H1 (cell line): ENCODE measurements around the gene ATP11A. TPM values are rescaled to one million over a fixed set of nuclear protein-coding genes. Genes with fewer than 3 reads are reported as not detected.

Experiments
- CTCF ChIA-PET: fragments of 300-600 bp; sonication (Branson Sonifier 250); formaldehyde crosslinking; loops from one replicate; lab custom pipeline; 2021; ENCODE audit not compliant: partially characterized antibody; lab: Charles Lee
- POLR2A ChIA-PET: fragments of 300-600 bp; sonication (Branson Sonifier 250); formaldehyde crosslinking; loops from one replicate; lab custom pipeline; 2021; ENCODE audit warnings: inconsistent platforms; ENCODE audit not compliant: partially characterized antibody; lab: Charles Lee
- DNase-seq, 2 experiments: peaks; one replicate each; pipeline versions ENCODE4 v3.0.0 to v3.0.0-alpha.2; 2010 to 2022; ENCODE audit warnings: low spot score in 2 of 2, low read depth in 1 of 2, mixed read lengths in 1 of 2
- FAIRE-seq: peaks from 2 replicates; lab custom pipeline; 2011; peaks lifted over from hg19 to GRCh38; lab: Jason Lieb, UNC
- H2AFZ ChIP-seq: 2 replicates; pipeline ENCODE4 v1.8.1; 2012; ENCODE audit warnings: low read length, inconsistent platforms
- H2AK5ac ChIP-seq: 2 replicates; pipeline ENCODE4 v1.6.1; 2013; ENCODE audit warnings: low read depth, low read length
- H2BK120ac ChIP-seq: replicated peaks from 2 replicates; pipeline ENCODE3; 2013; ENCODE audit warnings: low read depth, low read length, inconsistent platforms
- H2BK12ac ChIP-seq: 2 replicates; pipeline ENCODE4 v1.6.1; 2013; ENCODE audit warnings: low read depth, low read length
- H2BK15ac ChIP-seq: 2 replicates; pipeline ENCODE4 v1.6.1; 2013; ENCODE audit warnings: low read length
- H2BK20ac ChIP-seq: 2 replicates; pipeline ENCODE4 v1.6.1; 2013; ENCODE audit warnings: low read length
- H2BK5ac ChIP-seq: 2 replicates; pipeline ENCODE4 v1.6.1; 2013; ENCODE audit warnings: low read depth, low read length
- H3K14ac ChIP-seq: 2 replicates; pipeline ENCODE4 v1.6.1; 2013; ENCODE audit warnings: inconsistent platforms; ENCODE audit not compliant: insufficient read length
- H3K18ac ChIP-seq: 2 replicates; pipeline ENCODE4 v1.6.1; 2013; ENCODE audit warnings: low read length; ENCODE audit errors: extremely low read depth
- H3K23ac ChIP-seq: 2 replicates; pipeline ENCODE4 v1.6.1; 2013; ENCODE audit warnings: inconsistent platforms; ENCODE audit not compliant: insufficient read length
- H3K23me2 ChIP-seq: 2 replicates; pipeline ENCODE4 v1.6.1; 2013; ENCODE audit warnings: low read depth, low read length
- H3K27ac ChIP-seq: 2 replicates; pipeline ENCODE4 v1.6.1; 2011; ENCODE audit warnings: low read depth, low read length, inconsistent platforms
- H3K27me3 ChIP-seq, 4 experiments: replicated peaks in 1 of 4; 1 replicate in 1 of 4; 2 replicates in 3 of 4; pipeline versions ENCODE4 v1.6.1 to v1.8.1; 2011 to 2013; ENCODE audit warnings: low read length in 3 of 4, mild to moderate bottlenecking in 3 of 4, inconsistent platforms in 2 of 4, mixed read lengths in 2 of 4, moderate library complexity in 1 of 4; ENCODE audit not compliant: control insufficient read depth in 3 of 4, insufficient read depth in 3 of 4; ENCODE audit errors: extremely low read depth in 1 of 4
- H3K36me3 ChIP-seq, 4 experiments: 2 replicates each; pipeline versions ENCODE4 v1.6.1 to v1.8.1; 2011 to 2013; ENCODE audit warnings: mild to moderate bottlenecking in 4 of 4, low read length in 3 of 4, moderate library complexity in 2 of 4, control low read depth in 1 of 4, inconsistent platforms in 1 of 4; ENCODE audit not compliant: insufficient read depth in 4 of 4, control insufficient read depth in 2 of 4
- H3K4ac ChIP-seq: replicated peaks from 2 replicates; pipeline ENCODE3; 2013; ENCODE audit warnings: low read length, low read depth, mixed read lengths, inconsistent platforms; ENCODE audit not compliant: insufficient read length
- H3K4me1 ChIP-seq, 4 experiments: replicated peaks in 1 of 4; 1 replicate in 1 of 4; 2 replicates in 3 of 4; pipeline versions ENCODE4 v1.6.1 to v1.8.1; 2011 to 2013; ENCODE audit warnings: low read length in 3 of 4, inconsistent platforms in 2 of 4, mixed read lengths in 1 of 4; ENCODE audit not compliant: insufficient read depth in 4 of 4, control insufficient read depth in 3 of 4
- H3K4me2 ChIP-seq, 2 experiments: 2 replicates each; pipeline versions ENCODE4 v1.6.1 to v1.8.1; 2011 to 2013; ENCODE audit warnings: low read depth in 2 of 2, low read length in 2 of 2, control low read depth in 1 of 2, inconsistent platforms in 1 of 2, mild to moderate bottlenecking in 1 of 2; ENCODE audit not compliant: insufficient read depth in 1 of 2
- H3K4me3 ChIP-seq, 4 experiments: fragments of 200-600, 300-600 bp in 1 of 4; sonication (generic), shearing (Covaris generic), sonication (Bioruptor Twin) in 1 of 4; 2 replicates each; pipeline versions ENCODE4 v1.5.1 to v1.8.1; 2011 to 2016; ENCODE audit warnings: low read length in 4 of 4, low read depth in 3 of 4, control low read depth in 2 of 4, inconsistent platforms in 2 of 4, mild to moderate bottlenecking in 2 of 4, mixed read lengths in 1 of 4, moderate library complexity in 1 of 4; ENCODE audit not compliant: insufficient read depth in 2 of 4; ENCODE audit errors: extremely low read depth in 1 of 4
- H3K56ac ChIP-seq: replicated peaks from 2 replicates; pipeline ENCODE3; 2013; ENCODE audit warnings: low read depth, mild to moderate bottlenecking, mixed read lengths, low read length, inconsistent platforms; ENCODE audit not compliant: insufficient read length
- H3K79me1 ChIP-seq: 2 replicates; pipeline ENCODE4 v1.6.1; 2013; ENCODE audit warnings: low read depth, low read length, control low read depth
- H3K79me2 ChIP-seq, 2 experiments: 2 replicates each; pipeline versions ENCODE4 v1.6.1 to v1.8.1; 2012 to 2013; ENCODE audit warnings: low read length in 2 of 2, mild to moderate bottlenecking in 2 of 2, inconsistent platforms in 1 of 2; ENCODE audit not compliant: insufficient read depth in 2 of 2, control insufficient read depth in 1 of 2
- H3K9ac ChIP-seq, 4 experiments: replicated peaks in 1 of 4; 1 replicate in 1 of 4; 2 replicates in 3 of 4; pipeline versions ENCODE4 v1.6.1 to v1.8.1; 2011 to 2013; ENCODE audit warnings: low read depth in 3 of 4, low read length in 3 of 4, control low read depth in 2 of 4, mild to moderate bottlenecking in 2 of 4, moderate library complexity in 2 of 4, inconsistent platforms in 1 of 4; ENCODE audit errors: extremely low read depth in 1 of 4
- H3K9me3 ChIP-seq, 2 experiments: 2 replicates each; pipeline versions ENCODE4 v1.6.1 to v1.8.1; 2012 to 2013; ENCODE audit warnings: mild to moderate bottlenecking in 2 of 2, moderate library complexity in 2 of 2, control low read depth in 1 of 2, inconsistent platforms in 1 of 2, low read depth in 1 of 2, low read length in 1 of 2, mixed read lengths in 1 of 2; ENCODE audit not compliant: insufficient read depth in 2 of 2
- H4K20me1 ChIP-seq, 2 experiments: replicated peaks in 1 of 2; 2 replicates each; pipeline versions ENCODE3 to v1.8.1; 2011 to 2013; ENCODE audit warnings: inconsistent platforms in 2 of 2, low read length in 2 of 2, mild to moderate bottlenecking in 1 of 2; ENCODE audit not compliant: insufficient read depth in 2 of 2, control insufficient read depth in 1 of 2
- H4K5ac ChIP-seq: 2 replicates; pipeline ENCODE4 v1.6.1; 2013; ENCODE audit warnings: low read length, low read depth, mixed read lengths, inconsistent platforms; ENCODE audit not compliant: insufficient read length
- H4K8ac ChIP-seq: 2 replicates; pipeline ENCODE4 v1.8.0; 2013; ENCODE audit warnings: mild to moderate bottlenecking, moderate library complexity, low read length, inconsistent platforms; ENCODE audit not compliant: insufficient read depth; ENCODE audit errors: extremely low read depth
- H4K91ac ChIP-seq: replicated peaks from 2 replicates; pipeline ENCODE3; 2013; ENCODE audit warnings: low read length, mixed read lengths, inconsistent platforms; ENCODE audit not compliant: insufficient read length
- ASH2L ChIP-seq: fragments of 200-600, 300-600 bp; sonication (generic); IDR thresholded peaks from one replicate; pipeline ENCODE4 v1.7.1; 2017; ENCODE audit warnings: low read length
- BACH1 ChIP-seq: IDR thresholded peaks from 2 replicates; pipeline ENCODE4 v1.6.1; 2012; ENCODE audit warnings: low read length, improper control_type of control experiment
- BRCA1 ChIP-seq: IDR thresholded peaks from 2 replicates; pipeline ENCODE4 v1.6.1; 2012; ENCODE audit warnings: low read depth, low read length, improper control_type of control experiment
- CHD1 ChIP-seq: IDR thresholded peaks from 2 replicates; pipeline ENCODE4 v1.6.1; 2012; ENCODE audit warnings: low read depth, low read length, improper control_type of control experiment
- EGR1 ChIP-seq: IDR thresholded peaks from 2 replicates; pipeline ENCODE4 v1.6.1; 2011; ENCODE audit warnings: low read depth, low read length, borderline replicate concordance
- EZH2 ChIP-seq: fragments of 200-600 bp; sonication (generic); IDR thresholded peaks from 2 replicates; pipeline ENCODE4 v1.7.1; 2012; ENCODE audit warnings: low read depth, mild to moderate bottlenecking, moderate library complexity, low read length, inconsistent platforms; ENCODE audit not compliant: severe bottlenecking
- GTF2F1 ChIP-seq: IDR thresholded peaks from 2 replicates; pipeline ENCODE4 v1.6.1; 2012; ENCODE audit warnings: low read depth, low read length, improper control_type of control experiment, borderline replicate concordance
- JUN ChIP-seq: IDR thresholded peaks from 2 replicates; pipeline ENCODE4 v1.6.1; 2011; ENCODE audit warnings: low read depth, mild to moderate bottlenecking, improper control_type of control experiment, low read length
- KDM1A ChIP-seq: fragments of 200-600, 300-600 bp; sonication (generic); IDR thresholded peaks from 2 replicates; pipeline ENCODE4 v1.7.1; 2016; ENCODE audit warnings: mild to moderate bottlenecking, low read length, borderline replicate concordance
- KDM4A ChIP-seq: IDR thresholded peaks from one replicate; pipeline ENCODE4 v1.7.1; 2012; ENCODE audit warnings: low read depth, mild to moderate bottlenecking, moderate library complexity, low read length, inconsistent platforms; ENCODE audit not compliant: severe bottlenecking
- RFX5 ChIP-seq: IDR thresholded peaks from 2 replicates; pipeline ENCODE4 v1.6.1; 2011; ENCODE audit warnings: low read depth, low read length, improper control_type of control experiment, borderline replicate concordance
- SIRT6 ChIP-seq: IDR thresholded peaks from one replicate; pipeline ENCODE4 v1.7.1; 2012; ENCODE audit warnings: low read length, inconsistent platforms
- TCF12 ChIP-seq: IDR thresholded peaks from 2 replicates; pipeline ENCODE4 v1.6.1; 2011; ENCODE audit warnings: low read depth, mild to moderate bottlenecking, low read length
- TEAD4 ChIP-seq: IDR thresholded peaks from 2 replicates; pipeline ENCODE4 v1.6.1; 2012; ENCODE audit warnings: low read depth, low read length, inconsistent platforms, mixed read lengths
- WGBS, 2 experiments: shearing (Covaris generic) in 1 of 2; methylation state at CpG; one replicate each; pipeline versions ENCODE4 v1.1.6 to v1.1.7; 2013 to 2015; ENCODE audit warnings: low lambda C conversion rate in 2 of 2, mixed read lengths in 2 of 2, inconsistent platforms in 1 of 2, low coverage in 1 of 2, missing lambda C conversion rate in 1 of 2; ENCODE audit not compliant: insufficient replicate concordance in 2 of 2, insufficient coverage in 1 of 2, insufficient read length in 1 of 2; ENCODE audit errors: extremely low coverage in 1 of 2, missing lambda C conversion rate in 1 of 2; 5-methylcytosine and 5-hydroxymethylcytosine counted together
- polyA plus RNA-seq, 7 experiments: library from polyadenylated mRNA; depleted of rRNA in 3 of 7; stranded (reverse) in 5 of 7; unstranded in 2 of 7; fragments of >200 nt in 5 of 7; fragments of 200-250 nt in 2 of 7; gene quantifications; 1 replicate in 5 of 7; 2 replicates in 1 of 7; 4 replicates in 1 of 7; pipeline versions ENCODE4 v1.2.1 to v1.2.3, GENCODE V29; 2011 to 2013; ENCODE audit warnings: missing spikeins in 2 of 7, mixed read lengths in 2 of 7
- total RNA-seq: library from RNA; stranded (reverse); fragmentation: NEBNext Ultra II Directional; extraction: Animal tissue kit (Norgen Biotek cat#: 25700); gene quantifications from 2 replicates; pipeline ENCODE4 v1.2.1, GENCODE V29; 2021

The ATP11A gene
- total and polyA plus RNA-seq, 2 of the 8 experiments (the other 6 are each of a cell fraction or from before 2014, with no cell fraction given): 28.8 to 72.9 TPM

DNA sequence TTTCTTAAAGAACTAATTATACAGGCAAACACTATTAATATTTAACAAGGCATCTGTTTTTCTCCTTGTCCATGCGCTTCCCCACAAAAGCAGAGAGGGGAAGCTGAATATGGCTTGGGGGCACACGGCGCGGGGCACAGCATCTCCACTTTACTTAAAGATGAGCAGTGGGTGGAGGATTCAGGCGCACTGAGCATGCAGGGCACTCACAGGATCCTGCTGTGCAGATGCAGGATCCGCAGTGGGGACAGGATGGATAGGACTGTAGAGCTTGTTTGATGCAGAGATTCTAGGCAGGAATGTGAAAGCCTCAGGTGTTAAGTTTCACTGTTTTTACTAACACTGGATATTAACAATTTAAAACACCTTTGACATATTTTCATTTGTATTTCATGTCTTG, 43.3 kb downstream of the ATP11A start:
- H3K18ac ChIP-seq: no peak overlapping the region; the same call in 1 of the 2 replicates
- H4K8ac ChIP-seq: no peak overlapping the region
- no peak overlapping the region for H2BK120ac ChIP-seq
- no peaks in the 10 kb centered on the region for H3K9me3 ChIP-seq
- DNase-seq: no peak
- no peaks in the 10 kb centered on the region for H3K36me3 ChIP-seq
- peaks cover 0 to 67% of the 10 kb centered on the region in 2 experiments; a peak in 2 of 4 replicates for H3K79me2 ChIP-seq
- 9% methylated on average over 6 of the region's 6 CpGs; no CpG with 5 or more reads in 1 of the 2 experiments for WGBS, 2 experiments
- H3K23me2 ChIP-seq: no peaks in the 10 kb centered on the region
- no peak overlapping the region for H2AFZ ChIP-seq
- FAIRE-seq: no peak
- no peak overlapping the region for H3K9ac ChIP-seq
- H3K27me3 ChIP-seq: no peaks in the 10 kb centered on the region
- no peak overlapping the region for H2BK15ac ChIP-seq
- 0 out of 2 replicates have a peak overlapping the region, but pooled peaks have one; percentile 37 for H3K27ac ChIP-seq
- H2AK5ac ChIP-seq: no peak overlapping the region
- peaks cover 0 to 2% of the 10 kb centered on the region in 2 experiments for H4K20me1 ChIP-seq
- H3K4me1 ChIP-seq: peaks cover 13 to 44% (median 21%) of the 10 kb centered on the region in 4 experiments
- no peak overlapping the region for H2BK20ac ChIP-seq
- peak overlapping the region; percentile 13 for H4K5ac ChIP-seq
- no peak overlapping the region for H3K56ac ChIP-seq
- H3K23ac ChIP-seq: no peak overlapping the region
- 0 out of 2 replicates have a peak overlapping the region, but pooled peaks have one; percentile 78 for H2BK12ac ChIP-seq
- ChIA-PET CTCF (interaction anchor here (0.6 to 1.3 kb wide), 6 partner anchors 11 to 141 kb away, joined by 3 to 4 read pairs (median 4); no protein-coding TSS in a partner anchor), POLR2A (interaction anchor here (0.9 to 1.7 kb wide), 7 partner anchors 10 to 41 kb away, joined by 3 to 11 read pairs (median 3); no protein-coding TSS in a partner anchor)
- no peak overlapping the region; the same call in 1 of the 2 replicates for H2BK5ac ChIP-seq
- no peak overlapping the region for H3K14ac ChIP-seq
- no peak overlapping the region for H3K4ac ChIP-seq
- H3K4me3 ChIP-seq: 0 out of 8 replicates have a peak overlapping the region, but pooled peaks of 1 of the 4 experiments have one; percentile 26
- peaks cover 18% of the 10 kb centered on the region for H3K79me1 ChIP-seq
- H3K4me2 ChIP-seq: peak overlapping the region; percentile 48 to 54
- H4K91ac ChIP-seq: no peak overlapping the region
- TF ChIP-seq EGR1: no peak
- no peak for TF ChIP-seq ASH2L
- no peak for TF ChIP-seq CHD1
- TF ChIP-seq JUN: no peak
- TF ChIP-seq TEAD4: peak; percentile 81
- TF ChIP-seq BRCA1: no peak
- TF ChIP-seq KDM4A: no peak
- no peak for TF ChIP-seq EZH2
- no peak for TF ChIP-seq GTF2F1
- no peak for TF ChIP-seq KDM1A
- TF ChIP-seq TCF12: 0 out of 2 replicates have a peak, but pooled peaks have one; percentile 72
- TF ChIP-seq RFX5: no peak
- peak; percentile 26; the same call in 1 of the 2 replicates for TF ChIP-seq BACH1
- no peak for TF ChIP-seq SIRT6
